ENCODE measurements around the gene CGB7. TPM values are rescaled to one million over a fixed set of nuclear protein-coding genes. Genes with fewer than 3 reads are reported as not detected.

CGB7 gene
- total RNA-seq, 4 donors from 2014 or later: 2.9 to 27.4 (median 4.3) TPM

GRCh38 chr19:49004964-49005614, 52.5 kb downstream of the CGB7 start:
- Histone ChIP-seq H3K36me3 (peaks cover 70% of the 10 kb centered on the region), H3K27ac (no peak overlapping the region), H3K27me3 (no peaks in the 10 kb centered on the region), H3K9me3 (no peaks in the 10 kb centered on the region), H3K4me3 (no peak overlapping the region), H3K4me1 (no peaks in the 10 kb centered on the region)
- 92% methylated on average over 7 of the region's 7 CpGs for WGBS
- TF ChIP-seq POLR2A (IDR thresholded peaks at IDR 0.05): no peak
- no peak for DNase-seq (ENCODE audit: low spot score in 2 of 2)

Other genes starting within 250 kb of the CGB7 start
- gene BCAT2, start 246.7 kb downstream of the CGB7 start, total RNA-seq: 10 to 100 TPM; 33.5 to 50.6 (median 38.1) TPM
- gene HSD17B14, start 221.3 kb downstream of the CGB7 start, total RNA-seq: 1 to 10 TPM; 2.5 to 3.4 (median 3.1) TPM
- 1 to 10 TPM; 2.8 to 5.1 (median 5.0) TPM for gene PLEKHA4, start 189.1 kb downstream of the CGB7 start, total RNA-seq
- gene PPP1R15A, start 185.3 kb downstream of the CGB7 start, total RNA-seq: 100 to 1,000 TPM; 135 to 191 (median 144) TPM
- gene TULP2, start 159.0 kb downstream of the CGB7 start, total RNA-seq: not detected
- gene NUCB1, start 157.4 kb downstream of the CGB7 start, total RNA-seq: 100 to 1,000 TPM; 132 to 220 (median 204) TPM
- gene DHDH, start 124.0 kb downstream of the CGB7 start, total RNA-seq: under 1 TPM in 1 of 4 donors, not detected in 3; 0.59 TPM
- 10 to 100 TPM; 25.1 to 29.6 (median 27.5) TPM for gene BAX, start 102.9 kb downstream of the CGB7 start, total RNA-seq
- 1,000 to 10,000 TPM in 3 of 4 donors, 100 to 1,000 TPM in 1; 883 to 1,582 (median 1,278) TPM for gene FTL, start 92.4 kb downstream of the CGB7 start, total RNA-seq
- gene GYS1, start 64.4 kb downstream of the CGB7 start, total RNA-seq: 10 to 100 TPM; 26.4 to 42.0 (median 31.6) TPM
- 10 to 100 TPM; 37.3 to 70.3 (median 68.8) TPM for gene RUVBL2, start 63.9 kb downstream of the CGB7 start, total RNA-seq
- not detected for gene LHB, start 40.7 kb downstream of the CGB7 start, total RNA-seq
- gene CGB3, start 33.4 kb downstream of the CGB7 start, total RNA-seq: not detected
- not detected for gene CGB2, start 25.9 kb downstream of the CGB7 start, total RNA-seq
- gene CGB1, start 20.9 kb downstream of the CGB7 start, total RNA-seq: not detected
- gene CGB5, start 13.9 kb downstream of the CGB7 start, total RNA-seq: 1 to 10 TPM in 1 of 4 donors, not detected in 3; 2.5 TPM
- gene CGB8, start 8.6 kb downstream of the CGB7 start, total RNA-seq: not detected
- gene NTF4, start 7.1 kb upstream of the CGB7 start, total RNA-seq: 10 to 100 TPM in 2 of 4 donors, 1 to 10 TPM in 2; 7.8 to 22.5 (median 13.1) TPM
- gene KCNA7, start 14.9 kb upstream of the CGB7 start, total RNA-seq: not detected
- gene SNRNP70, start 27.7 kb upstream of the CGB7 start, total RNA-seq: 100 to 1,000 TPM; 207 to 788 (median 322) TPM
- gene LIN7B, start 56.6 kb upstream of the CGB7 start, total RNA-seq: 10 to 100 TPM; 20.0 to 39.8 (median 32.3) TPM
- 1 to 10 TPM in 3 of 4 donors, not detected in 1; 5.2 to 9.3 (median 5.9) TPM for gene C19orf73, start 61.4 kb upstream of the CGB7 start, total RNA-seq
- gene PPFIA3, start 61.8 kb upstream of the CGB7 start, total RNA-seq: 10 to 100 TPM; 42.7 to 50.1 (median 46.6) TPM
- gene HRC, start 97.6 kb upstream of the CGB7 start, total RNA-seq: 1 to 10 TPM in 1 of 4 donors, under 1 TPM in 2, not detected in 1; 0.47 to 1.0 (median 0.53) TPM
- 10 to 100 TPM; 45.2 to 87.6 (median 62.4) TPM for gene TRPM4, start 100.0 kb upstream of the CGB7 start, total RNA-seq

Measured in suprapubic skin (tissue), 4 donors.